ENCODE results near the gene CNTN4.
A peak's percentile ranks its signal among the peaks of the same experiment; 100 is the strongest.

Gene CNTN4

GRCh38 chr3:2477620-2478019 lies 379.0 kb downstream of the CNTN4 start:
- Histone ChIP-seq H2BK12ac (ENCODE audit: low read length in 2 of 2) (no peak overlapping the region), H3K23ac (ENCODE audit: low read length in 2 of 2) (no peak overlapping the region), H3K4me3 (ENCODE audit: insufficient read depth in 1 of 2, low read depth in 1 of 2, low read length in 2 of 2) (no peak overlapping the region), H3K9ac (ENCODE audit: low read length) (no peak overlapping the region), H2BK5ac (ENCODE audit: low read depth, low read length, poor library complexity, severe bottlenecking) (no peak overlapping the region), H3K79me1 (replicated peaks; ENCODE audit: low read length, poor library complexity, severe bottlenecking) (no peaks in the 10 kb centered on the region), H3K9me3 (ENCODE audit: control insufficient read depth, low read length) (no peaks in the 10 kb centered on the region), H2BK15ac (ENCODE audit: low read depth, poor library complexity, severe bottlenecking) (no peak overlapping the region), H2BK120ac (ENCODE audit: low read depth, low read length) (no peak overlapping the region), H3K36me3 (ENCODE audit: control insufficient read depth in 1 of 2, insufficient read depth in 2 of 2, low read depth in 1 of 2, low read length in 2 of 2) (no peaks in the 10 kb centered on the region), H4K91ac (ENCODE audit: low read length) (no peak overlapping the region), H3K27ac (ENCODE audit: low read length, poor library complexity, severe bottlenecking) (no peak overlapping the region), H3K4me2 (ENCODE audit: low read length, poor library complexity, severe bottlenecking) (no peak overlapping the region), H3K18ac (ENCODE audit: low read depth in 1 of 2, low read length in 2 of 2) (no peak overlapping the region), H2AK5ac (ENCODE audit: low read length, severe bottlenecking) (no peak overlapping the region), H3K14ac (ENCODE audit: low read length in 2 of 2) (no peak overlapping the region), H3K4ac (ENCODE audit: low read depth in 1 of 2, low read length in 2 of 2) (no peak overlapping the region), H4K8ac (ENCODE audit: low read length) (no peak overlapping the region), H3K27me3 (ENCODE audit: control insufficient read depth in 1 of 2, insufficient read depth in 1 of 2, low read length in 2 of 2) (no peaks in the 10 kb centered on the region), H2AFZ (ENCODE audit: low read depth, low read length) (no peak overlapping the region), H3K4me1 (ENCODE audit: control insufficient read depth, insufficient read depth, low read depth, low read length) (no peaks in the 10 kb centered on the region)
- DNase-seq, result no peak
- 96% methylated on average over 4 of the region's 5 CpGs for WGBS

GRCh38 chr3:2484162-2485026 lies 385.7 kb downstream of the CNTN4 start:
- no peak overlapping the region for H2AFZ ChIP-seq (ENCODE audit: low read depth, low read length)
- peak overlapping the region; percentile 39 for H4K91ac ChIP-seq (ENCODE audit: low read length)
- WGBS, result 95% methylated on average over 21 of the region's 21 CpGs
- H3K9me3 ChIP-seq (ENCODE audit: control insufficient read depth, low read length), result no peaks in the 10 kb centered on the region
- no peak overlapping the region for H3K9ac ChIP-seq (ENCODE audit: low read length)
- no peak for DNase-seq
- H2BK12ac ChIP-seq (ENCODE audit: low read length in 2 of 2), result no peak overlapping the region
- no peaks in the 10 kb centered on the region for H3K36me3 ChIP-seq (ENCODE audit: control insufficient read depth in 1 of 2, insufficient read depth in 2 of 2, low read depth in 1 of 2, low read length in 2 of 2)
- H3K4me2 ChIP-seq (ENCODE audit: low read length, poor library complexity, severe bottlenecking), result no peak overlapping the region
- H2AK5ac ChIP-seq (ENCODE audit: low read length, severe bottlenecking), result no peak overlapping the region
- no peak overlapping the region for H3K4me3 ChIP-seq (ENCODE audit: insufficient read depth in 1 of 2, low read depth in 1 of 2, low read length in 2 of 2)
- no peak overlapping the region for H2BK5ac ChIP-seq (ENCODE audit: low read depth, low read length, poor library complexity, severe bottlenecking)
- H4K8ac ChIP-seq (ENCODE audit: low read length), result no peak overlapping the region
- H3K14ac ChIP-seq (ENCODE audit: low read length in 2 of 2), result no peak overlapping the region
- H3K4me1 ChIP-seq (ENCODE audit: control insufficient read depth, insufficient read depth, low read depth, low read length), result no peaks in the 10 kb centered on the region
- no peak overlapping the region for H2BK120ac ChIP-seq (ENCODE audit: low read depth, low read length)
- no peaks in the 10 kb centered on the region for H3K27me3 ChIP-seq (ENCODE audit: control insufficient read depth in 1 of 2, insufficient read depth in 1 of 2, low read length in 2 of 2)
- H3K4ac ChIP-seq (ENCODE audit: low read depth in 1 of 2, low read length in 2 of 2), result peak overlapping the region in 1 of 2 experiments; percentile 51
- H3K18ac ChIP-seq (ENCODE audit: low read depth in 1 of 2, low read length in 2 of 2), result no peak overlapping the region
- H3K79me1 ChIP-seq (replicated peaks; ENCODE audit: low read length, poor library complexity, severe bottlenecking), result no peaks in the 10 kb centered on the region
- H2BK15ac ChIP-seq (ENCODE audit: low read depth, poor library complexity, severe bottlenecking), result no peak overlapping the region
- no peak overlapping the region for H3K23ac ChIP-seq (ENCODE audit: low read length in 2 of 2)
- no peak overlapping the region for H3K27ac ChIP-seq (ENCODE audit: low read length, poor library complexity, severe bottlenecking)

GRCh38 chr3:2485027-2485375 lies 386.3 kb downstream of the CNTN4 start:
- no peak overlapping the region for H4K8ac ChIP-seq (ENCODE audit: low read length)
- H2BK12ac ChIP-seq (ENCODE audit: low read length in 2 of 2), result no peak overlapping the region
- H3K36me3 ChIP-seq (ENCODE audit: control insufficient read depth in 1 of 2, insufficient read depth in 2 of 2, low read depth in 1 of 2, low read length in 2 of 2), result no peaks in the 10 kb centered on the region
- no peak overlapping the region for H2BK15ac ChIP-seq (ENCODE audit: low read depth, poor library complexity, severe bottlenecking)
- no peak overlapping the region for H2BK5ac ChIP-seq (ENCODE audit: low read depth, low read length, poor library complexity, severe bottlenecking)
- H3K4me2 ChIP-seq (ENCODE audit: low read length, poor library complexity, severe bottlenecking), result no peak overlapping the region
- no peak overlapping the region for H2AK5ac ChIP-seq (ENCODE audit: low read length, severe bottlenecking)
- no peak overlapping the region for H2AFZ ChIP-seq (ENCODE audit: low read depth, low read length)
- H3K27me3 ChIP-seq (ENCODE audit: control insufficient read depth in 1 of 2, insufficient read depth in 1 of 2, low read length in 2 of 2), result no peaks in the 10 kb centered on the region
- no peak overlapping the region for H3K9ac ChIP-seq (ENCODE audit: low read length)
- 98% methylated on average over 21 of the region's 21 CpGs for WGBS
- H3K4me1 ChIP-seq (ENCODE audit: control insufficient read depth, insufficient read depth, low read depth, low read length), result no peaks in the 10 kb centered on the region
- no peak overlapping the region for H3K14ac ChIP-seq (ENCODE audit: low read length in 2 of 2)
- no peak overlapping the region for H3K23ac ChIP-seq (ENCODE audit: low read length in 2 of 2)
- H3K18ac ChIP-seq (ENCODE audit: low read depth in 1 of 2, low read length in 2 of 2), result no peak overlapping the region
- H3K27ac ChIP-seq (ENCODE audit: low read length, poor library complexity, severe bottlenecking), result no peak overlapping the region
- H3K4ac ChIP-seq (ENCODE audit: low read depth in 1 of 2, low read length in 2 of 2), result no peak overlapping the region
- H4K91ac ChIP-seq (ENCODE audit: low read length), result no peak overlapping the region
- H3K9me3 ChIP-seq (ENCODE audit: control insufficient read depth, low read length), result no peaks in the 10 kb centered on the region
- no peak for DNase-seq
- H3K79me1 ChIP-seq (replicated peaks; ENCODE audit: low read length, poor library complexity, severe bottlenecking), result no peaks in the 10 kb centered on the region
- H3K4me3 ChIP-seq (ENCODE audit: insufficient read depth in 1 of 2, low read depth in 1 of 2, low read length in 2 of 2), result peak overlapping the region in 1 of 2 experiments; percentile 32
- no peak overlapping the region for H2BK120ac ChIP-seq (ENCODE audit: low read depth, low read length)

GRCh38 chr3:2495746-2496145 lies 397.1 kb downstream of the CNTN4 start:
- no peak overlapping the region for H2BK5ac ChIP-seq (ENCODE audit: low read depth, low read length, poor library complexity, severe bottlenecking)
- WGBS, result 82% methylated on average over 1 of the region's 2 CpGs
- H3K27ac ChIP-seq (ENCODE audit: low read length, poor library complexity, severe bottlenecking), result no peak overlapping the region
- H2BK120ac ChIP-seq (ENCODE audit: low read depth, low read length), result no peak overlapping the region
- H3K9me3 ChIP-seq (ENCODE audit: control insufficient read depth, low read length), result no peaks in the 10 kb centered on the region
- H4K8ac ChIP-seq (ENCODE audit: low read length), result no peak overlapping the region
- H3K18ac ChIP-seq (ENCODE audit: low read depth in 1 of 2, low read length in 2 of 2), result no peak overlapping the region
- H3K23ac ChIP-seq (ENCODE audit: low read length in 2 of 2), result no peak overlapping the region
- no peaks in the 10 kb centered on the region for H3K27me3 ChIP-seq (ENCODE audit: control insufficient read depth in 1 of 2, insufficient read depth in 1 of 2, low read length in 2 of 2)
- H3K4me2 ChIP-seq (ENCODE audit: low read length, poor library complexity, severe bottlenecking), result no peak overlapping the region
- H3K9ac ChIP-seq (ENCODE audit: low read length), result no peak overlapping the region
- no peak overlapping the region for H3K4me3 ChIP-seq (ENCODE audit: insufficient read depth in 1 of 2, low read depth in 1 of 2, low read length in 2 of 2)
- no peak overlapping the region for H3K4ac ChIP-seq (ENCODE audit: low read depth in 1 of 2, low read length in 2 of 2)
- no peaks in the 10 kb centered on the region for H3K4me1 ChIP-seq (ENCODE audit: control insufficient read depth, insufficient read depth, low read depth, low read length)
- H2BK12ac ChIP-seq (ENCODE audit: low read length in 2 of 2), result no peak overlapping the region
- H2AK5ac ChIP-seq (ENCODE audit: low read length, severe bottlenecking), result no peak overlapping the region
- no peaks in the 10 kb centered on the region for H3K79me1 ChIP-seq (replicated peaks; ENCODE audit: low read length, poor library complexity, severe bottlenecking)
- no peak overlapping the region for H2BK15ac ChIP-seq (ENCODE audit: low read depth, poor library complexity, severe bottlenecking)
- H3K14ac ChIP-seq (ENCODE audit: low read length in 2 of 2), result no peak overlapping the region
- DNase-seq, result no peak
- no peak overlapping the region for H4K91ac ChIP-seq (ENCODE audit: low read length)
- H2AFZ ChIP-seq (ENCODE audit: low read depth, low read length), result no peak overlapping the region
- no peaks in the 10 kb centered on the region for H3K36me3 ChIP-seq (ENCODE audit: control insufficient read depth in 1 of 2, insufficient read depth in 2 of 2, low read depth in 1 of 2, low read length in 2 of 2)
